VCaP (cell line): Measurements from ENCODE around the gene CEACAM21.

Experiments used
- H3K27ac ChIP-seq: fragments of 450-650 bp; 2 replicates; pipeline ENCODE4 v1.5.1; 2017
- TF ChIP-seq, protein P1 (sequence below): fragments of 450-650 bp; conservative IDR thresholded peaks from 2 replicates; pipeline ENCODE4 v1.5.1; 2017; ENCODE audit warnings: mild to moderate bottlenecking, moderate library complexity

Gene CEACAM21

DNA sequence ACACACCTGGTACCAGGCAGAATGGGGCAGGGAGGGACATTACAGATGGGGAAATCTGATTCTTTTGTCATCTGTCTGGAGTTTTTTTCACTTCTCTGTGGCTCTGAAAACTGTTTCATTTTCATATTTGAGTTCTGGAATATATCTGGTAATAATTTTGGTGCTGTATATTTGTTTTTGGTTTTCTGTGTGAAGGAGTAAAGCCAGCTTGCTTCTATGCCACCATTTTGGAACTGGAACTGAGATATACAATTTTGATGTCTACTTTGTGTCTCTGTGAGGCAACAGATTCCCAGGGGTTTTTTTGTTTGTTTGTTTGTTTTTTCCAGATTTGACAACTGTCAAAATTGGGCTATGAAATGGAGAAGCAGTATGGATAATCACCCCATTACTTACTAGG lies 34.8 kb downstream of the CEACAM21 start:
- no peak overlapping the region for H3K27ac ChIP-seq
- TF ChIP-seq, protein P1, sequence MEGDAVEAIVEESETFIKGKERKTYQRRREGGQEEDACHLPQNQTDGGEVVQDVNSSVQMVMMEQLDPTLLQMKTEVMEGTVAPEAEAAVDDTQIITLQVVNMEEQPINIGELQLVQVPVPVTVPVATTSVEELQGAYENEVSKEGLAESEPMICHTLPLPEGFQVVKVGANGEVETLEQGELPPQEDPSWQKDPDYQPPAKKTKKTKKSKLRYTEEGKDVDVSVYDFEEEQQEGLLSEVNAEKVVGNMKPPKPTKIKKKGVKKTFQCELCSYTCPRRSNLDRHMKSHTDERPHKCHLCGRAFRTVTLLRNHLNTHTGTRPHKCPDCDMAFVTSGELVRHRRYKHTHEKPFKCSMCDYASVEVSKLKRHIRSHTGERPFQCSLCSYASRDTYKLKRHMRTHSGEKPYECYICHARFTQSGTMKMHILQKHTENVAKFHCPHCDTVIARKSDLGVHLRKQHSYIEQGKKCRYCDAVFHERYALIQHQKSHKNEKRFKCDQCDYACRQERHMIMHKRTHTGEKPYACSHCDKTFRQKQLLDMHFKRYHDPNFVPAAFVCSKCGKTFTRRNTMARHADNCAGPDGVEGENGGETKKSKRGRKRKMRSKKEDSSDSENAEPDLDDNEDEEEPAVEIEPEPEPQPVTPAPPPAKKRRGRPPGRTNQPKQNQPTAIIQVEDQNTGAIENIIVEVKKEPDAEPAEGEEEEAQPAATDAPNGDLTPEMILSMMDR, result no peak

DNA sequence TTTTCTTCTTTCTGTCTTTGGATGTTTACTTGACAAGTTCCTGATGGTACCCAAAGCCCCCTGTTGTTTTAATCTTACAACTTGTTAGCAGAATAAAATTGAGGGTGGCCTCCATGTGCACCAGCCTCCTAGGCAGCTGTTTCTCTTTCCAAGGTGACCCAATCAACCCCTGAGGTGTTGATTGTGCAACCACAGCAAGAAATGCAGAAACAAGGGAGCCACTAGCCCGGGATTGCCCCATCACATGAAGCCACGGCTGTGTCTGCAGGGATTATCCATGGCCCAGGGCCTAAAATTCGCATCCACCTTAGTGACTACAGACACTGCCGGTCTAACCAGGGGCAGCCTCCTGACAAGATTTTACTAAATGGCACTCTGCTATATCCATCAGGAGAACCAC lies 36.5 kb downstream of the CEACAM21 start:
- TF ChIP-seq, protein P1, result no peak
- H3K27ac ChIP-seq, result no peak overlapping the region

DNA sequence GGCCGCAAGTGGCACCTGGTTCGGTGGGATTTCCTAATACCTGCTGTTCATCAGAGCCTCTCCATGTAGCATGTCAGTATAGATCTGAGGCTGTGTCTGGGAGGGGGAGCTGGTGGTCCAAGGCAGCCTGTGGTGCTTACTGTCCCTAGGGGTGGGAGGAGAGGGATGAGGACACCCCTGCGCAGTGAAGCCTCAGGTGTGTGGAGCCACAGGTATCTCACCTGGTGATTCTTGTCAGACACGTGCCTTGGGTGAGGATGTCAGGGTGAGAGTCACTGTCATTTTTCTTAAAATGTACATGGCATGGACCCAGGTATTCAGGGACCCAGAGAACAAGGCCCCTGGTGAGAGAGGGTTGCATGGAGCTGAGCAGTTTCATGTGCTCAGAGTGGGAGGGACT lies 39.2 kb downstream of the CEACAM21 start:
- no peak overlapping the region for H3K27ac ChIP-seq
- TF ChIP-seq, protein P1, result no peak

DNA sequence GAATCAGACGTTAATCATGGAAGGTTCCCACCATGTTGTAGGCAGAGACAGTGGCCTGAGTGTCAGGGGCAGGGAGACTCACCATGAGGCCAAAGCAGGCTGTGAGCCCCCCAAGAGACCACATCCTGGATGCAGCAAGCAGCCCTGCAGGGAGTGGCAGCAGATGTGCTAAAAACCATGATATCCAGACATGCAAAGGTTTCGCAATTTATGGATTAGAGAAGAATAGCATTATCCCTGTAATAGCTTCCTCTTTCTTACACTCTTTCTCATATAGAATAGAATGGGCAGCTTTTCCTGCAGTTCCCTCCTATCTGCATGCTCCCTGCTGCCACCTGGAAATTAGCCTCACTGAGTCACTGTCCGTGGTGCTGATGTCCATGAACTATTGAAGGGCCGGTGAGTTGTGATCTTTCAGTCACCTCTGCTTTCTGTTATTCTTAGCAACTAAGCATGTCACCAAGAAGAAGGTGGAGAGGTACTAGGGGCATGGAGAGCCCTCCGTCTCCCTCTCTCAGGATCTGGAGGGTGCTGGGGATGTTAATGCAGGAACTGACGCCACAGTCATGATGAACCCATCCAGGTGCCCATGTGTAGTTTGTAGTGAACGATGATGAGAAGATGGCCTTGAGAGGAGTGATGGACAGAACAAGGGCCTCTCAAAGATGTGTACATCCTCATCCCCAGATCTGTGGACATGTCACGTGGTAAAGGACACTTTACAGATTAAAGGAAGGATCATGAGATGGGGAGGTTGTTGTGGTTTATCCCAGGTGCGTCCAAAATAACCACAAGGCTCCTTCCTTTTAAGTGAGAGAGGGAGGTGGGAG lies 41.0 kb downstream of the CEACAM21 start:
- TF ChIP-seq, protein P1, result no peak
- H3K27ac ChIP-seq, result no peak overlapping the region

DNA sequence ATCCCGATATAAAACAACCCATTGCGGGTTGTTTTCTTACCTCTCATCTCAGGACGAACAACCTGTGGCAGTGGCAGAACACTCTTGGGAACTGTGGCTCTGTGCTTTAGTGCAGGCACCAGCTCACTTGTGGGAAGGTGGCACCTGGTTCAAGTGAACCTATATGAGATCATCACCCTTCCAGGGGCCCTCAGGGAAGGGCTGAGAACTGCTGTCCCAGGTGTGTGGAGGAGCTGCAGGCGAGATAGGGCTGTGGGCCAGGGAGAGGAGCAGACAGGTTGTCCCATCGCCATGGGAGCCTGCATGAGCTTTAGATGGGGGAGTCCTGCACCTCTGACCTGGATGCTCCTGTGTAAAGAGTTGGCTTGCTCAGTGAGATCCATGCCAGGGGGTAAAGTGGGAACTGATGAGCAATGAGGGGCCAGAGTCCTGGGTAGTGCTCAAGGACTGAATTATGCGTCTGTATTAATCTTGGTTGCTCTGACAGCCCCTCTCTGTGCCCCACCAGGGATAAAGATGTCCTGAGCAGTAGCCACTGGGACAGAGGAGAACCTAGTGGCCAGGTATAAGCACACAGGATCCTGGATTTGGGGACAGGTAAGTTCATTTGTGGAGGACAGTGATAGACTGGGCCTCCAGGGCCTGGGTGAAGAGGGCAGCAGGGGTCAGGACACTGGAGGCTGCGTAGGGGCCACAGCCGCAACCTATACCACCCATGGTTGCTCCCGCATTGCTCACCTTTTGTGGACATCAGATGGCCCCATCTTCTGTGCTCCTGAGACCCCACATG lies 42.2 kb downstream of the CEACAM21 start:
- TF ChIP-seq, protein P1, result no peak
- no peak overlapping the region for H3K27ac ChIP-seq

DNA sequence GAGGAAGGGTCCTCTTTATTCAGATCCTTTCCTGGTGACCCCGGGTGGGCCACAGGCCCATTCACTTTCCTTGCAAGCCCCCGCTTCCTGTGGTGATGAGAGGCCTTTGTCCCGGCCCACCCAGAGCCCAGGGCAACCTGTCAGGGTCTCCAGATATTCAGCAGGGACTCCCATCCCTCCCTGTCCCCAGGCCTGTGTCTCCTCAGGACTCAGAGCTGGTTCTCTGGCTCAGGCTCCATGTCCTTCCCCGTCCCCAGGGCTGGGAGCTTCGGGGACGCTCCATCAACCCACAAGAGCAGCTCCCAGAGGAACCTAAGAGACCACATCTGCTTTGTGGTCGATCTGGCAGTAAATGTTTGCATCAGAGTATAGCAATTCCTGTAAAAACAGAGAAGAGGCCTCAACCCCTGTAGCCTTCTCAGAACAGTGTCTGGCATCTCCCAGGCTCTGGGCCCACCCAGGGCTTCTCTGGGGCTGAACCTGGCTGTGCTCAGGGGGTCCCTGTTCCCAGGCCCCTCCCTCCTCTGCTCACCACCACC lies 43.1 kb downstream of the CEACAM21 start:
- no peak overlapping the region for H3K27ac ChIP-seq
- TF ChIP-seq, protein P1, result no peak

DNA sequence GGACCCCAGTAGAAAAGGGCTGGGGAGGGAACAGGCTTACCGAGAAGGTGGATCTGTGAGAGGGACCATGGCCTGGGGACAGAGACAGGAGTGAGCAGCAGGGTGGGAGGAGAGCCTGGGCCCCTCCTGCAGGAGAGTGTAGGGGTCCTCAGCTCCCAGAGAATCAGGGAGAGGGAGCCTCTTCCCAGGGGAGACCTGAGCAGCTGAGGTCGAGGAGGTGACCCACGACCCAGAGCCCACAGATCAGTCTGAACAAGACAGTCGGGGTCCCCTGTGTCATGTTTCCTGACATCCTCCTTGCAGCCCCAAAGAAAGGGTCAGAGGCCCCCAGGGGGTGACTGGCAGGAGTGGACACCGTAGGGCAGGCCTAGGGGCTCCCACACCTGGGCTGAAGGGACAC lies 44.2 kb downstream of the CEACAM21 start:
- TF ChIP-seq, protein P1, result no peak
- no peak overlapping the region for H3K27ac ChIP-seq
